Erythroblast (primary cell): ENCODE data around the gene YAE1.

Experiments
- GATA1 ChIP-seq: IDR thresholded peaks from 2 replicates; pipeline ENCODE4 v1.6.1; 2011; ENCODE audit warnings: low read depth, mild to moderate bottlenecking, control low read depth, low read length, moderate library complexity
- POLR2A ChIP-seq: IDR thresholded peaks from 2 replicates; pipeline ENCODE4 v1.6.1; 2011; ENCODE audit warnings: mild to moderate bottlenecking, low read length

DNA sequence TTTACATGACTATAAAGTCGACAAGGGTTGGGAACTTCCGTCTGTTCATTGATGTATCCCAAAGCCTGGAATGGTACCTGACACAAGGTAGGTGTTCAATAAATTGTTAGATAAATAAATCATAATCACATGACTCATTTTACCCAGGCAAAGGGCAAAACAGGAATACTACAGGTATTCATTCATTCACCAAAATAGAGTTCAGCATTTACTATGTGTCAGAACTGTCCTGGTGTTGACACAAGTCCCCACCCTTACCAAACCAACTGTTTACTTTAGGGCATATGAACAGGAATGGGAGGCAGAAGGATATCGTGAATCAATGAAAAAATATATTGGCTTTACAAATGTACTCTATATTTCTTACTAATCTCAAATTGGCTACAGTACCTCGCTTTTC is 666 bp upstream of the YAE1 start:
- no peak for TF ChIP-seq POLR2A
- TF ChIP-seq GATA1 = no peak
